ENCODE data around the gene PACSIN1.

GRCh38 chr6:34516391-34517324 lies 50.8 kb downstream of the PACSIN1 start:
- no peak for TF ChIP-seq CTCF (IDR thresholded peaks at IDR 0.05)
- no peak for TF ChIP-seq POLR2A (IDR thresholded peaks at IDR 0.05)
